ENCODE results near the gene FXYD6.

DNA sequence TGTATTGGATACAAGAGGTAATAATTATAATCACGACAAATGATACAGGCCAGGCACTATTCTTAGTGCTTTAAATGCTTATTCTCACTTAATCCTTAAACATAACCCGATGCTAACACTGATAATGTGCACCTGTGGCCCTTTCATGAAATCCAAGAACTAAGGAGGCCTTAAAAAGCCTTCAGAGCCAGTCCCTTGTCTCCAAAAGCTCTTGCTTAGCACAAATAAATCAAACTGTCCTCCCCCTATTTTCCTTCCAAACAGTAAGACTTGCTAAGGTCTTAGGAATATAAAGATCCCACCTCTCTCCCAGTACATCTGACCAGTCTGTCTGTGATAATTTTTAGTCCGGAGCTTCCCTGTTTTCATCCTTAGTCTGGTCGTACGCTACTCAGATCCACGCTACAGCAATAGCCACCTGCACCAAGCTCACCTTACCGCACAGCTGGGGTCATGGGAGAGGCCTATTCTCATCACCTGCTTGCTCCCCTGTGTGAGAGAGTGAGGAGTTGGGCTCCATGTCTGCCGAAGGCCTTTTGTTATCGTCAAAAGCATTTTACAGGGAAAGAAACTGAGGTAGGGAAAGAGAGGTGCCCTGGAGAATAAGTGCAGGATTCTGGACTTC is 16.9 kb downstream of the FXYD6 start:
- no peak for TF ChIP-seq RCOR1 (IDR thresholded peaks at IDR 0.05; ENCODE audit: low read length)
- TF ChIP-seq, protein P1, sequence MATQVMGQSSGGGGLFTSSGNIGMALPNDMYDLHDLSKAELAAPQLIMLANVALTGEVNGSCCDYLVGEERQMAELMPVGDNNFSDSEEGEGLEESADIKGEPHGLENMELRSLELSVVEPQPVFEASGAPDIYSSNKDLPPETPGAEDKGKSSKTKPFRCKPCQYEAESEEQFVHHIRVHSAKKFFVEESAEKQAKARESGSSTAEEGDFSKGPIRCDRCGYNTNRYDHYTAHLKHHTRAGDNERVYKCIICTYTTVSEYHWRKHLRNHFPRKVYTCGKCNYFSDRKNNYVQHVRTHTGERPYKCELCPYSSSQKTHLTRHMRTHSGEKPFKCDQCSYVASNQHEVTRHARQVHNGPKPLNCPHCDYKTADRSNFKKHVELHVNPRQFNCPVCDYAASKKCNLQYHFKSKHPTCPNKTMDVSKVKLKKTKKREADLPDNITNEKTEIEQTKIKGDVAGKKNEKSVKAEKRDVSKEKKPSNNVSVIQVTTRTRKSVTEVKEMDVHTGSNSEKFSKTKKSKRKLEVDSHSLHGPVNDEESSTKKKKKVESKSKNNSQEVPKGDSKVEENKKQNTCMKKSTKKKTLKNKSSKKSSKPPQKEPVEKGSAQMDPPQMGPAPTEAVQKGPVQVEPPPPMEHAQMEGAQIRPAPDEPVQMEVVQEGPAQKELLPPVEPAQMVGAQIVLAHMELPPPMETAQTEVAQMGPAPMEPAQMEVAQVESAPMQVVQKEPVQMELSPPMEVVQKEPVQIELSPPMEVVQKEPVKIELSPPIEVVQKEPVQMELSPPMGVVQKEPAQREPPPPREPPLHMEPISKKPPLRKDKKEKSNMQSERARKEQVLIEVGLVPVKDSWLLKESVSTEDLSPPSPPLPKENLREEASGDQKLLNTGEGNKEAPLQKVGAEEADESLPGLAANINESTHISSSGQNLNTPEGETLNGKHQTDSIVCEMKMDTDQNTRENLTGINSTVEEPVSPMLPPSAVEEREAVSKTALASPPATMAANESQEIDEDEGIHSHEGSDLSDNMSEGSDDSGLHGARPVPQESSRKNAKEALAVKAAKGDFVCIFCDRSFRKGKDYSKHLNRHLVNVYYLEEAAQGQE (IDR thresholded peaks at IDR 0.05; ENCODE audit: low read depth, low read length): no peak
- TF ChIP-seq, protein P2, sequence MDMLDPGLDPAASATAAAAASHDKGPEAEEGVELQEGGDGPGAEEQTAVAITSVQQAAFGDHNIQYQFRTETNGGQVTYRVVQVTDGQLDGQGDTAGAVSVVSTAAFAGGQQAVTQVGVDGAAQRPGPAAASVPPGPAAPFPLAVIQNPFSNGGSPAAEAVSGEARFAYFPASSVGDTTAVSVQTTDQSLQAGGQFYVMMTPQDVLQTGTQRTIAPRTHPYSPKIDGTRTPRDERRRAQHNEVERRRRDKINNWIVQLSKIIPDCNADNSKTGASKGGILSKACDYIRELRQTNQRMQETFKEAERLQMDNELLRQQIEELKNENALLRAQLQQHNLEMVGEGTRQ (IDR thresholded peaks at IDR 0.05; ENCODE audit: borderline replicate concordance, low read depth, low read length): no peak
- TF ChIP-seq CHD2 (IDR thresholded peaks at IDR 0.05; ENCODE audit: low read length, partially characterized antibody): no peak
- TF ChIP-seq, protein P3, sequence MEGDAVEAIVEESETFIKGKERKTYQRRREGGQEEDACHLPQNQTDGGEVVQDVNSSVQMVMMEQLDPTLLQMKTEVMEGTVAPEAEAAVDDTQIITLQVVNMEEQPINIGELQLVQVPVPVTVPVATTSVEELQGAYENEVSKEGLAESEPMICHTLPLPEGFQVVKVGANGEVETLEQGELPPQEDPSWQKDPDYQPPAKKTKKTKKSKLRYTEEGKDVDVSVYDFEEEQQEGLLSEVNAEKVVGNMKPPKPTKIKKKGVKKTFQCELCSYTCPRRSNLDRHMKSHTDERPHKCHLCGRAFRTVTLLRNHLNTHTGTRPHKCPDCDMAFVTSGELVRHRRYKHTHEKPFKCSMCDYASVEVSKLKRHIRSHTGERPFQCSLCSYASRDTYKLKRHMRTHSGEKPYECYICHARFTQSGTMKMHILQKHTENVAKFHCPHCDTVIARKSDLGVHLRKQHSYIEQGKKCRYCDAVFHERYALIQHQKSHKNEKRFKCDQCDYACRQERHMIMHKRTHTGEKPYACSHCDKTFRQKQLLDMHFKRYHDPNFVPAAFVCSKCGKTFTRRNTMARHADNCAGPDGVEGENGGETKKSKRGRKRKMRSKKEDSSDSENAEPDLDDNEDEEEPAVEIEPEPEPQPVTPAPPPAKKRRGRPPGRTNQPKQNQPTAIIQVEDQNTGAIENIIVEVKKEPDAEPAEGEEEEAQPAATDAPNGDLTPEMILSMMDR (IDR thresholded peaks at IDR 0.05): no peak
- TF ChIP-seq TCF12 (IDR thresholded peaks at IDR 0.05): no peak
